NCI-H1092 treated with DMSO at 0.1 percent for 48 hours (cell line): ENCODE measurements around the gene MLH1.
"Not testable (repeated sequence)": the region's sequence is repeated elsewhere in the genome, so short reads cannot be mapped to it uniquely, and the experiment has no call there.

Experiments
- DNase-seq: peaks from one replicate; lab custom pipeline; 2025; lab: John Stamatoyannopoulos, UW

The MLH1 gene

DNA sequence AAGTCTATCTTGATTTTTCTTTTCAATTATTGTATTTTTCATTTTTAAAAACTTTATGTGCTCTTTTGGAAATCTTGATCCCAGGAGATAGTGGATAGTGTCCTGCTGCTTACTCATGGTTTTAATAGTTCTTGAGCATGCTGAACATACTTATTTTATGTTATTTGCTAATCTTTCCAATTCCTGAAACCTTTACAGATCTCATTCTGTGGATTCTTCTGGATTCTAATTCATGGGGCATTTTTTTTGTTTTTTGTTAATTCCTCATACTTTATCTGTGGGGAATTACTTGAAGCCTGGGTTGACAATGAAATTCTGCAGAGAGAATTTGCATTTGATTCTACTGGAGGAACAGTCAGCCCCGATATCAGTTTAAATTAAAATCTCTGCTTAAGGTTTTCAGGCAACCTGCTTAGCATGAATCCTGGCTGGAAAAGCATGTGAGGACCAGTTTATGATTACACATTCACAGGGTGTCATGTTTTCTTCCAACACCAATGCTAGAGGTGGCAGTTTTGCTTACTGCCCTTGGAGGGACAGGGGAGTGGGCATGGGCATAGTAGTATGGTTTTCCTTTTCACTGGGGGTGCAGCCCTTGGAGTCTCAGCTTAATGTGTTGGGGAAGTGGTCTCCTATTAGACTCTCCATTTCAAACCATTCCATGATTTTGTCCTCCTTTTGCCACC is 46.0 kb downstream of the MLH1 start:
- DNase-seq = no peak

DNA sequence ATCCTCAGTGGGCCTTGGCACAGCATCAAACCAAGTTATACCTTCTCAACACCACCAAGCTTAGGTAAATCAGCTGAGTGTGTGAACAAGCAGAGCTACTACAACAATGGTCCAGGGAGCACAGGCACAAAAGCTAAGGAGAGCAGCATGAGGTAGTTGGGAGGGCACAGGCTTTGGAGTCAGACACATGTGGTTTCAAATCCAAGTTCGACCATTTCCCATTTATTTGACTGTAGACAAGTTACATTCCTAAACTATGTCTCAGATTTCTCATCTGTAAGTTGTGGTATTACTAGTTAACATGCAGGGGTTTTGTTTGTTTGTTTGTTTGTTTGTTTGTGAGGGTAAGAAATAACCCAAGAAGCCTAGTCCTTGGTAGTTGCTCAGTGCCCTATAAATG is 46.9 kb downstream of the MLH1 start:
- no peak for DNase-seq

DNA sequence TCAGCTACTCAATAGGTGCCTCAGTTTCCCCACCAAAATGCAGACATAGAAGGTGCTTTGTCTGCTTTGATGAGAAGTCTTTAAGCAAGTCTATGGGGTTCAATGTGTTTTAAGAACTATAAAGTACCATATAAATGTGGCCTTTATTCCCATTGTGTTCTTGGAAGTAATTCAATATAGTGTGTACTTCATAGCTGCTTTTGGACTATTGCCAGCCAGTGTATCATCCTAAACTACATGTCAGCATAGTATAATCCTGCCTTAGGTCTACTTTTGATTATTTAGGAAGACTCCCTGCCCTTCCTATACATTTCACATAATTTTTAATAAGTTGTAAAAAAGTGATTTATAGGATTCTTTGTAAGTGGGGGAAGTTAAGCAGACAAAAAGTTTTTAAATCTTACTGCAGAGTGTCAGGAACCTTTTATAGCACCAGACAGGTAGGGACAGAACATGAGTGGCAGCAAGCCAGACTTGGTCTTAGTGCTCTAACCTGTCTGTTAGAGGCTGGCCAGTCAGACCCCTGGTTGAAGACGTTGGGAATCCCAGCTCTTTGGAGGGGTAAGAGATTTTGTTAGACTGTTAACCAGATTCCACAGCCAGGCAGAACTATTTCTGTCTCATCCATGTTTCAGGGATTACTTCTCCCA is 48.4 kb downstream of the MLH1 start:
- DNase-seq = no peak

DNA sequence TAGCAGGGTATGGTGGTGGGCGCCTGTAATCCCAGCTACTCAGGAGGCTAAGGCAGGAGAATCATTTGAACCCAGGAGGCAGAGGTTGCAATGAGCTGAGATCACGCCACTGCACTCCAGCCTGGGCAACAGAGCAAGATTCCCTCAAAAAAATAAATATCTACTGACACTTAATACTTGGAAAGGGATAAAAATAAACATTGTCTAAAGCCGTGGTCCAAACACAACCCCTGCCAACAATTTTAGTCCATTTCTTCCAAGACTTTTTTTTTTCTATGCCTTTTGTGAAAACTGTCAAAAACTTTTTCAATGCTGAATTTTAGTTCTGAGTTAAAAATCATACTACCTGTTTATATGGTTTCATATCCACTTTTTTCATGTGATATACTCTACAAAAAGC is 49.4 kb downstream of the MLH1 start:
- DNase-seq = not testable (repeated sequence)

DNA sequence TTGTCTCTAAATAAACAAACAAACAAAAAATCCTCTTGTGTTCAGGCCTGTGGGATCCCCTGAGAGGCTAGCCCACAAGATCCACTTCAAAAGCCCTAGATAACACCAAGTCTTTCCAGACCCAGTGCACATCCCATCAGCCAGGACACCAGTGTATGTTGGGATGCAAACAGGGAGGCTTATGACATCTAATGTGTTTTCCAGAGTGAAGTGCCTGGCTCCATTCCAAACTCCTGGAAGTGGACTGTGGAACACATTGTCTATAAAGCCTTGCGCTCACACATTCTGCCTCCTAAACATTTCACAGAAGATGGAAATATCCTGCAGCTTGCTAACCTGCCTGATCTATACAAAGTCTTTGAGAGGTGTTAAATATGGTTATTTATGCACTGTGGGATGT is 57.0 kb downstream of the MLH1 start:
- no peak for DNase-seq

DNA sequence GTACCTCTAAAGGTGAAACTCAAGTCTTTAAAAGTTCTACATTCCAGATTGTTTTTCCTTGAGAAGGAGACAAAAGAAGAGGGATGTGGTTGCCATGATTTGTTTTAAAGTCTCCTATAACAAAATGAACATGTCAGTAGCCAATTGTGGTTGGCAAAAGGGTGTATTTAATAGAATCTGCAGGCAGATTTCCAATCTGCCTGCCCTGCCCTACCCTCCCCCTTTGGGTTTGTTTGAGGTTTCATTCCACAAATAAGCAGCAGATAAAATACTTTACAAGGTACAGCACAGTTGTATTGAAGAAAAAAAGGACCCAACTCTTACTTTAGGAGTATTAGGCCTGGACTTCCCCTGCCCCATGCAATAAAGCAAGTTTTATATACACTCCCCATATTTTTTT is 59.5 kb downstream of the MLH1 start:
- no peak for DNase-seq

DNA sequence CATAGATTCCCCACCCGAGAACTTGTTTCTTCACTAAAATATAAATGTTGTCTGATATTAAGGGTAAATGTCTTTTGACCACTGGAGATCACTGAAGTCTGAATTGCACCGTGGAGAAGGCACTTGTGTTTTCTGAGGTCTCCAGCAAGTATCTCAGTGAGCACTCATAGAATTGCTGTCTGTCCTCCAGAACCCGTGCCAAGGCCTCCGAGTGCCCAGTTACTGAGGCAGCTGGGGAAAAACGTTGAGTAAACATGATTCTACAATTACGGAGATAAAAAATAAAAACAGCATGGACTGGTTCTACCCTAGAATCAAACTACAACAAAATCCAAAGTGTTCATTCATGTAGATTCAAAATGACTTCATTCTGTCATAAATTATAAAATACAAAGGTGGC is 60.0 kb downstream of the MLH1 start:
- no peak for DNase-seq

DNA sequence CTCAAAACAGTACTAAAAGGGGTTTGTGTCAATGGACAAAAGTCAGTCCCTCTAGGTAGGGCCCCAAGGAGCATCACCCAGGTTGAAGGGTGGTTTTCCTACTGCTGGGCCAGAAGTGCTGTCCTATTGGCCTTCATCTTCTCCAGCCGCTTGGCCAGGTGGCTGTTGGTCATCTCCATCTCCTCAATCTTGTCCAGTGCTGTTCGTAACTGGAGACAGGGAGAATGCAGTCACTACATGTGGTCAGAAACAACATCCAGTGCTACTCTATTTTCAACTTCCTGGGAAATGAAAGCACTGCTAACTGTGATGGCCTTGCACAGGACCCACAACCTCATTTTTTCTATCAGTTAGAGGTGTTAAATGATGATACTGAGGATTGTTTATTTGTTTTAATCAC is 60.4 kb downstream of the MLH1 start:
- DNase-seq = no peak

DNA sequence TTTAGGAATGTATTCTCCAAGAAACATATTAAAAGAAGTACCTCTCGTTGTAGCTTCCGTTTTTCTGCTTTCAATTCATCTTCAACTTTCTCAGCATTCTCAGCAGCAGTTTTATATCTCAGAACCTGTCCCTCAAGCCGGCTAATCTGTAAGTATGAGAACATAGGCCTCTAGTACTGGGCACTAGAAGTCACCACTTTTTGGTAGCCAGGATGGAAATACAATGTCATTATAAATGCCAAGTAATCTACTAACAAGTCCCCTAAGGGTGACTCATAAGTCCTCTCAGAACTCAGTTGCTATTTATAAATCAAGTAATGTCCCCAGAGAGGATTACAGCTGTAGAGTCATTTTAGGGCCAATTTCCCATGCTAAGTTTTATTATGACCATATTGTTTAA is 61.1 kb downstream of the MLH1 start:
- DNase-seq = no peak

DNA sequence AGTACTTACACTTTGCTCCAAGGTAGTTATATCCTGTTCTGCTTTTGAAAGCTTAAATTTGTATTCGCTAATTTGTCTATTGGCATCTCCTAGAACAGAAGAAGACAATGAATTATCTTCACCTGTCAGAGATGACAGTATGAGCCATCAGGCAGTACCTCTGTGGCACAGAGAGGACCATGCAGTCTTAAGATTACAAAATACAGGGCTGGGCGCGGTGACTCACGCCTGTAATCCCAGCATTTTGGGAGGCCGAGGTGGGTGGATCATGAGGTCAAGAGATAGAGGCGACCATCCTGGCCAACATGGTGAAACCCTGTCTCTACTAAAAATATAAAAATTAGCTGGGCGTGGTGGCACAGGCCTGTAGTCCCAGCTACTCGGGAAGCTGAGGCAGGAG is 61.8 kb downstream of the MLH1 start:
- not testable (repeated sequence) for DNase-seq

DNA sequence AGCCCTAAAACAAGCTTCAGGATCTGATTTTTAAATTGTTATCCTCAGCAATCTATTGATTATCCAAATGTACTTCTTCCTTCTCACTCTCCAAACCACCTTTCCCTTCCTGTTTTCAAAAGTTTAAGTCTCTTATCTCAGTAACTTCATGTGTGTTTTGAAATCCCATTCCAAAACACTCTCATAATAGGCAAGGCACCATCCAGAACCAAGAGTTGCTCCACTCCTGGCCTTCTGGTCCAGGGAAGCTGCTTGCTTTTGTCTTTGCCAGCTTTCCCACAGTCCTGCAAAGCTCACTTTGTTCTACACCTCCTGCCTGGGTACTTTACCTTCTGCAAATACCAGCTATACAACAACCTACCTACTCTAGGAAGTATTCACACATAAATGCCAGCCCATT is 63.5 kb downstream of the MLH1 start:
- no peak for DNase-seq

DNA sequence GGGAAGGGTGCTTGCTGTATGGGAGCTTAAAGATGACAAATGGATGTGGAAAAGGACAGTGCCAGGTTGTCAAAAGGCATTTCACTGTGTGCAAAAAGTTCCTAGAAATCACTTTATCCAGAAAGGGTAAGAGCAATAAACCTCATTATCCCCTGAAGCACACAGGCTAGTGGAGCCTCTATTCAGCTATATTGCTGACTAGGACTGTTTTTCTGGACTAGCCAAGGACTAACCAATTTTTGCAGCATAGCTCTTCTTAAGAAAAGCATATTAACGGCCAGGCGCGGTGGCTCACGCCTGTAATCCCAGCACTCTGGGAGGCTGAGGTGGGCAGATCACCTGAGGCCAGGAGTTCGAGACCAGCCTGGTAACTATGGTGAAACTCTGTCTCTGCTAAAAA is 64.8 kb downstream of the MLH1 start:
- no peak for DNase-seq

DNA sequence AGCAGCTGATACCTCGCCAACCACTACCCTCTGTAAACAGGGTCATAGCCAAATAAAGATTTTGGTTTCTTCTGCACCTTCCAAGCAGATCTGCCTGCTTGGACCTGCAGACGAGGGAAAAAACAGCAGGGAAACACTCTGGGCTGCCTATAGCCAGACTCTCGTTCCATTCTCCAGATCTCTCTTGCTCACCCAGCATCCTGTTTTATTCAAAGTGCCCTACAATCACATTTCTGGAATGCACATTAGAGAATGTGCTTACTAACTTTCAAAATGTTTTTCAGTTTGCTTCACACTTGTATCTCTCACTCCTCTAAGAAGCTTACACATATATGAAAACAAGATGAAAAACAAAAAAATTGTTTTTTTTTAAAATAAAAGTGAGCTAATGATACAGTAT is 71.4 kb downstream of the MLH1 start:
- DNase-seq = no peak

DNA sequence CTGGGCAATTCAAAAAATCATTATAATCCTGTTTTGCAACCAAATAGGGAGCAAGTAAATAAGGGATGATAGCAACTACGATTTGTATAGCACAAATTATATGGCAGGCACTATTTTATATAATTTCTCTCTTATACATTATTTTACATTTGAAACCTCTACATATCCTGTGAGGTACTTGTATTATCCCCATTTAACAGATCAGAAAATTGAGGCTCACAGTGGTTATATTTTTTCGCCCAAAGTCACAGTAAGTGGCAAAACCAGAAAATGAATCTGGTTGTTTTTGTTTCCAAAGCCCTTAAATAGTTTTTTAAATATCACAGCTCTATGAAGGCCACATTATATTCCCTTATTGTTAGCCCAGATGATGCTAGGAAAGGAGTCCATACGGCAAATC is 74.3 kb downstream of the MLH1 start:
- DNase-seq = no peak

DNA sequence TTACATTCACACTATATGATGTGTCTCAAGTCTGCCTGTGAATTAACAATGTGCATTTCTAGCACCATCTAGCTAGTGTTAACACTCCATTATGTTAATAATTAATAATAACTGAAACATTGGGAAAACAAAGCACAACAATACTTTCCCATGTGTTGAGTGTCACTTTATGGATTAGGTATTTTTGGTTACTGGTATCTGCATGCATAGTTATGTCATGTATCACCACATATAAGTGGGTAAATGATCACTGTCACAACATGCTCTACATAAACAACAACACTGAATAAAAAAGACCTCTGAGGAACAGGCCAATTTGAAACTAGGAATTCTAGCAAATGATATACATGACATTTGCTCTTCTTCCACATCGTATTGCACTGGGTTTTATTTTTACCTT is 74.7 kb downstream of the MLH1 start:
- no peak for DNase-seq

DNA sequence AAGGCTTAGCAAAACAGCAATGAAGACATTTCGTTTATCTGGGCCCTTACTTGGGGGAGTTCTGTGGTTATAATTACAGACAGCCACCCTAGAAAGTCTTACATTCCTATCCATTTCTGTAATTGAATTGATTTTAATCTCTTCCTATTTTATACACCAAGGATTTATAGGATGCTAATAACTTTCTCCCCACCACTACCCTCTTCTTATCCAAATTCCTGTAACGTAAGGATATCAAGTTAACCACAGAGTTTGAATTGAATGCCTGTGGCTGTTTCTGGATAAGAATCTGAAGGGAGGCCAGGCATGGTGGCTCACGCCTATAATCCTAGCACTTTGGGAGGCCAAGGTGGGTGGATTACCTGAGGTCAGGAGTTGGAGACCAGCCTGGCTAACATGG is 78.6 kb downstream of the MLH1 start:
- DNase-seq = no peak

DNA sequence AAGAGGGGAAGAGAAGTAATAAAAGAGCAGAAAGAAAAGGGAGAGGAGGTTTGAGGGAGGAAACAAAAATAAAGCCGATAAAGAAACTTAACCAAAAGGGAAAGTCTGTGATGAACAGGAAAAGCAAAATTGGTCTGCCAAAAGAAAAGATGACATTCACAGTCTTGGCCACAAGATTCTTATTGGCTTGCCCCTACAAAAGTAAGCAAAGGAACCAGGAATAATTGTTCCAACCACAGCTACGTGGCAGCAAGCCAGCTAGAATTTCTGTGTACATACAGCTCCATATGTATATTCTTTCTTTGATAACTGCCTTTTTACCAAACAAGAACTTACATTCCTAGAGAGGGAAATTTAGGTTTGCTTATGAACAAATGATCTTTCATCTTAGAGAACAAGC is 79.6 kb downstream of the MLH1 start:
- DNase-seq = no peak

DNA sequence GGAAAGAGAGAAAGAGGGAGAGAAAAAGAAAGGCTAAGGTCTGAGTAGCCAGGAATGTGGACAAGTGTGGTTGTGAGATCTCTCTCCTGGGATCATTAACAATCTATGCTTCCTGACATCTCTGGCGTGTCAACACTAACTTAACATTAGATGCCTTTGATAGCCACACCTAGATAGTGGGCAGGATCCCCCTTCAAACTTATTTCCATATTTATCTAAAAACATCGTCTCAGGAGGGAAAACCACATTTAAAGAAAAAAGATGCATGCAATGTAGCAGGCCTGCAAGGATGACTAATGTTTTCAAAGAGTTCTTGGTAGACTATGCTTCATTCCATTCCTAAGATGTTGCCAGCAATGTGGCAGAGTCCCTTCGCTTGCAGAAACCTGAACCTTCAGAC is 80.9 kb downstream of the MLH1 start:
- no peak for DNase-seq

DNA sequence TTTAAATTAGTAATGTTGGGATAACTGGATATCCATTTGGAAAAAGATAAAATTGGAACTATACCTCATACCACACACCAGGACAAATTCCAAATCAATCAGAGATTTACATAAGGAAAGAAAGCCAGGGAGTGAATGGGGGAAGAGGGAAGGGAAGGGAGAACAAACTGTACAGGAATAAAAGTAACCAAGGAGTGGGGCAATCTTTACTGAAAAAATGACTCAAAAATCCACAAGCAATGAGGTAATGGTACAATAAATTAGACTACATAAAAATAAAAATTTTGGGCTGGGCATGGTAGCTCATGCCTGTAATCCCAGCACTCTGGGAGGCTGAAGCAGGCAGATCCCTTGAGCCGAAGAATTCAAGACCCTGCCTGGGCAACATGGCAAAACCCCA is 82.6 kb downstream of the MLH1 start:
- DNase-seq = no peak

DNA sequence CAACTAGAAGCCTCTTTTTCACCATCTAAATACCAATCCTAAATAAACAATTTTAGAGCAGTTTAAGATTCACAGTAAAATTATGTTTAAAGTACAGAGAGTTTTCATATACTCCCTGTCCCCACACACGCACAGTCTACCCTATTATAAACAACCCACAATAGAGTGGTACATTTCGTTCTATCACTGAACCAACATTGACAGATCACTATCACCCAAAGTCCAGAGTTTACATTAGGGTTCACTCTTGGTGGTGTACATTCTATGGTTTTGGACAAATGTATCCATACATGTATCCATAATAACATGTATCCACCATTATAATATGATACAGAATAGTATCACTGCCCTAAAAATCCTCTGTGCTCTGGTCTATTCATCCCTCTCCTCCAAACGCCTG is 89.0 kb downstream of the MLH1 start:
- DNase-seq = no peak

DNA sequence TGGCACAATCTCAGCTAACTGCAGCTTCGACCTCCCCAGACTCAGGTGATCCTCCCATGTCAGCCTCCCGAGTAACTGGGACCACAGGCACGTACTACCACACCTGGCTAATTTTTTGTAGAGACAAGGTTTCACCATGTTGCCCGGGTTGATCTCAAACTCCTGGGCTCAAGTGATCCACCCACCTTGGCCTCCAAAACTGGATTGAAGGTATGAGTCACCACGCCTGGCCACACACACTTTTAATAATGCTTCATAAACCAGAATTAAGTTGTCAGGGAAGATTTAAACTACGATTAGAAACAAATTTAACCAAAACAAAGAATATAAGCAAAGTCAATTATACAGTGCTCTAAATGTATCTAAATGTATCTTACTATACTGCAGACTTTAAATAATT is 93.6 kb downstream of the MLH1 start:
- no peak for DNase-seq

DNA sequence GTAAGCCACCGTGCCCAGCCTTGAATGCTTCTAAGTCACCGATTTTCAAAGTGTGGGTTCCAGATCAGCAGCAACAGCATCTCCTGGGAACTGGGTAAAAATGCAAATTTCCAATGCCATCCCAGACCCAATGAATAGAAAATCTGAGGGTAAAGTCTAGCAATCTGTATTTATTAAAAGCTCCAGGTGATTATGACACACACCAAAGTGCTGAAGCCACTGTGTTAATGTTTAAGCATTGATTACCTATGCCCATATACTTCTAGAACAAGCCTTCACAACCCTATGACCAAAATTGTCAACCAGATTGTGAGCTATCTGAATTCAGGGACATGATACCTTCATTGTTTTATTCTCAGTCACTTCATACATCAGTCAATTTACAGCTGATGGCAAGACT is 94.6 kb downstream of the MLH1 start:
- DNase-seq = no peak

DNA sequence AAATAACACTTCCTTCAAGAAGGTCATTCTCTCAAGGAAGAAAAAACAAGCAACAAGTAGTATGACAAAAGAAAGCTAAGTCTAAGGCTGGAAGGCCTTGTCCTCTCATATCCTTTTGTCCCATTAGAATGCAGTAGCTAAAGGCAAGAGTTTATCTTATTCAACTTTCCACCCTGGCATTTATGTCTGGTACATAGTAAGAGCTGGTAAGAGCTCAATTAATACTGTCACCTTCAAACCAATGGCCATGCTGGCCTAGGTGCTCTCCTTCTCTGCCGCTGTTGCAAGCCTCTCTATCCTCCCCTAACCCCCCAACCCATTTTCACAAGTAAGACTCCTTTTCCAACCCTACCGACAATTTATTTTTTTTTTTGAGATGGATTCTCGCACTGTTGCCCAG is 99.2 kb downstream of the MLH1 start:
- DNase-seq = no peak

DNA sequence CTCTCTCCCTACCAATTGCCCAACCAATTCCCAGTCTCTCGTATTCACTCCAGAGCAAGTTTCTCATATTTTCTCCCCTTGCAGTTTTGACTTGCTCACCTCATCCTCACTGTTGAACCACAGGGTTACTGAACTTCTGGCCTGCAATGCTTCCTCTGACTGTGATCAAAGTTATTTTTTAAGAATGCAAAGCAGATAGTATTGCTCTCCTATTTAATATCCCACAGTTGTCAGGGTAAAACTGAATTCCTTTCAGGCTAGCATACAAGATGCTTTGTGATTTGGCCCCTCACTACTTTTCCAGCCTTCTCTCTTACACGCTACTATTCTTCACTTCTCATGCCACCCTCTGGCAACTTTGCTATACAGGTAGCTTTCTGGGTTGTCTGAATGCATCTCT is 100.2 kb downstream of the MLH1 start:
- no peak for DNase-seq
